ENCODE data around the gene FAM181B.
"Not testable (repeated sequence)": the region's sequence is repeated elsewhere in the genome, so short reads cannot be mapped to it uniquely, and the experiment has no call there.

The FAM181B gene

DNA sequence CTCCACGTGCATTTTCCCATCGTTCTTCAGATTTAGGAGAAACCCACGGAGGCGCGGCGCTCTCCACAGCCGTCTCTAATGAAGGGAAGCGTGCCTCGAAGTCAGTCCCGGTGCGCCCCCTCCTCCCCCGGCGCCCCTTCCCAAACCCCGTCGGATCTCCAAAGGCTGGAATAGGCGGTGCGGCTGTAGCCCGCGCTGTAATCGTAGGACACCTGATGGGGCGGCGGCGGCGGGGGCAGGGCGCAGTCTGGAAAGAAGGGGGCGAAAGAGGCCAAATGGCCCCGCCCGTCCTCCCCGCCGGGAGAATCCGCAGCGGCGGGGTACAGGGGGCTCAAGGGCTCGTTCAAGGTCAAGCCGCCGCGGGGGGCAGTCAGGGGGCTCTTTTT is 1.3 kb downstream of the FAM181B start:
- no peak for DNase-seq

DNA sequence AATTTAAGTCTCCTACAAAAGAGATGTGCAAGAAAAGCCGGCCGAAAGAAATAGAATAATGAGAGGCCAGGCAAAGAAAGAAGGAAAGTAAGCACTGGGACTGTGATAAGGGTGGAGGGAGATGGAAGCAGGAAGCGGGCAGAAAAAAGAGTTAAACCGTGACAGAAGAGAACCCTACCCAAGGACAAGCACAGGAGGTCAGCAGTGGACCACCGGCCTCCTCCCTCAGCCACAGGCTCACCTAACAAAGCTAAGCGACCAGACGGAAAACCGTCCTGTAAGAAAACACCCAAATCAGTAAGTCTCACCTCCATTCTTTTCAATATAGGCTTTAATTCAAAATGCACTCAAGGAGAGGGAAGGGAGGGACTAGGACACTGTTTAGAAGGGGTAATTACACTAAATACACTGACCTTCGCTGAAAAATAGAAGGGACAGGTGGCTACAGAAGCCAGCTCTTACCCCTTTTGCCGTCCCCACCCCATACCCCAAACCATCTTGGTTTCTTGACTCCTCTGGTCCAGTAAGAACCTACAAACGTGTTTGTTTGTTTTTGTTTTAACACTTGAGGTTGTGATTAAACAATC is 1.9 kb downstream of the FAM181B start:
- no peak for DNase-seq

DNA sequence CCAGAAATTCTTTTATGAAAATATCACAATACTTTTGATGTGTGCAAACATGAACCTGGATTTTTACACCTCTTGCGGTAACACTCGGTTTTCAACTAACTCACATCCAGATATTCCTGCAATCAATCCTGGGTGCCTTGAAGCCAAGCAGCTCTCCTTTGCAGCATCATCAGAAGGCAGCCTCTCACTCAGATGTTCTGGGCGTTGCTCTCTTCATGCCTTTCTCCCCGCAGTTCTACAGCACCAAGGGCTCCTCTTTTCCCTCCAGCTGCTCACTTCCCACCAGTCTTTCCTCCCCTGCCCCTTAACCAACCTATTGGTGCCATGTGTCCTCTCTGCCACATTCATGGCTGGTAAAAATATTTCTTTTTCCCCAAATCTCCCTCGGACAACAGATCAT is 2.9 kb downstream of the FAM181B start:
- peak; percentile 23 for DNase-seq

DNA sequence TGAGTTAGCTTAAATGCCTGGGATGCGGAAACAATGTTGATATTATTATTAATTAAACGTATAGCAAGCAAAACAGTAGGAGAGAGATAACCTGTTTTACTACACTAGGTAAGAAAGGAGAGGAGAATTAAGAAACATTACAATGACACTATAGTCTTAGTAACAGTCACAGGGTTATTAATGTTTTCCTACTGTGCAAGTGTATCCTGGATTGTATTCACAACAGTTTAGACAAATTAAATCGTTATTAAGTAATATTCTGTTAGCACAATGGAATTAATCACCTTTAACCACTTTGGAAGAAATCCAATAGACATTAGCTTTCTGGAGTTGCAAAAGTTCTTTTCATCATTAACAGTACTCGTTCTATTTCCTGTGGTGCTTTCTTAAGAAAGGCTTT is 3.4 kb downstream of the FAM181B start:
- DNase-seq: no peak

DNA sequence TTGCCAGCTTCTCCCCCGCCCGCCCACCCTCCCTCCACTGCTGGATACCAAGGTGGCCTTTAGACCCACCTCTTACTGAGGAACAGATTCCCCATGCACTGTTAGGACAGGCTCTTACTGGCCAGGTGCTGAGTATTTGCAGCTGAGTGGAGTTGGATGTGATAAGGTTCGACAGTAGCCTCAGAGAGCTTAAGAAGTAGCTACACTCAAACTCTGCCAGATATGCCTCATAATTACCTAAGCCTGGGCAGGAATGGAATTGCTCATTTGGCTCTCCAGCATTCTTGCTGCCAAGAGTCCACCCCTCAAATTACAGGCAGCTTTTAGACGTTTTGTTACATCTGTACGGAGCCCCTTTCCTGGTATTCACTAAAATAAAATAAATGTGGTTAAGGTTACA is 9.6 kb downstream of the FAM181B start:
- DNase-seq: peak; percentile 62

DNA sequence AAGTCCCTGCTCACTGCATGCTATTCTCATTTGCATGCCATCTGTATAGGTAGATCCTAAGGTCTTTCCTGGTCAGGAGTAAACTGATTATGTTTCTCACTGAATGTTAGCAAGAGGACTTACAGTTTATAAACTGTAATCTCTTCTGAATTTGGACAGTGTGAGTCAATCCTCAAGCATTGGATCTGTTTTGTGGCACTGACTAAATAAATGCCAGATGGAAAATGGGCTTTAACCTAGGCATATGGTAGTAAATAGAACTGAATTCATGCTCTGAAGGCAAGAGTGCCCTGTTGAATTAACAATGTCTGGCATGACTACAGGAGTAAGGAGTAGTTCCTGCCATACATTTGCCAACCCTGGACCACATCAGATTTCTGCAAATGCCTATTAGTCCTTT is 11.4 kb downstream of the FAM181B start:
- peak; percentile 96 for DNase-seq

DNA sequence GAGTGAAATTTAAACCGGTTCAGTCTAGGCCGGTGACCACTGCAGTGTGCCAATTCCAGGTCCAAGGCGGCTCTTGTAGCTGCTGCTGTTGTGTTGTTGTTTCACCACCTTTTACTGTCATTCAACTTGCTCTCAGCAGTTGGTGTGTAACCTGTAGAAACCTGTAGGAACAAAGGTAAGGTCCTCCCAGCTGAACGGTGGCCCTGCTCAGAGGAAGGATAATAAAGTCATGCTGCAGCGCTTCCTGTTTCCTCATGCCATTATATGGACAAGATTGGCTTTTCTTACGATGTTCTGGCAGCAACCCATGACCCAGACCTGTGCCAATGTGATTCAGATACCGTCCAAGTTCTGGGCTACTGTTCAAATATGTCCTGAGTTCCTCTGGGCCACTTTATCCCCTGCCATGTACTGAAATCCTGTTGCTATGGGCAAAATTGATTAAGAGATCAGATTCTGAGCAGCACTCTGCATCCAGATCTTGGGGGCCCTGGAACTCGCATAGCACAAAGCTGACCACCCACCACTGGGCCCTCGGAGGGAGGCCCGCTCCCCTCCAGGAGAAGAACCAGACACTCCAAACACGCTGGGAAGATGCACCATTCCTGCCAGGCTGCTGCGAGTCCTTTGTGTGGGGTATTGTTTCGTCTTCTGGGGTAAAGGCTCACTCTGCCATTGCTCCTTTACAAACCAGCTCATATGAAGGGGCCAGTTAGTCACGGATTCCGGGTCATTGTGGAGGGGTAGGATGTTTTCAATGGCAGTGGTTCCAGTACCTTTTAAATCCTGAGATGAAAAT is 13.2 kb downstream of the FAM181B start:
- DNase-seq: peak; percentile 68

DNA sequence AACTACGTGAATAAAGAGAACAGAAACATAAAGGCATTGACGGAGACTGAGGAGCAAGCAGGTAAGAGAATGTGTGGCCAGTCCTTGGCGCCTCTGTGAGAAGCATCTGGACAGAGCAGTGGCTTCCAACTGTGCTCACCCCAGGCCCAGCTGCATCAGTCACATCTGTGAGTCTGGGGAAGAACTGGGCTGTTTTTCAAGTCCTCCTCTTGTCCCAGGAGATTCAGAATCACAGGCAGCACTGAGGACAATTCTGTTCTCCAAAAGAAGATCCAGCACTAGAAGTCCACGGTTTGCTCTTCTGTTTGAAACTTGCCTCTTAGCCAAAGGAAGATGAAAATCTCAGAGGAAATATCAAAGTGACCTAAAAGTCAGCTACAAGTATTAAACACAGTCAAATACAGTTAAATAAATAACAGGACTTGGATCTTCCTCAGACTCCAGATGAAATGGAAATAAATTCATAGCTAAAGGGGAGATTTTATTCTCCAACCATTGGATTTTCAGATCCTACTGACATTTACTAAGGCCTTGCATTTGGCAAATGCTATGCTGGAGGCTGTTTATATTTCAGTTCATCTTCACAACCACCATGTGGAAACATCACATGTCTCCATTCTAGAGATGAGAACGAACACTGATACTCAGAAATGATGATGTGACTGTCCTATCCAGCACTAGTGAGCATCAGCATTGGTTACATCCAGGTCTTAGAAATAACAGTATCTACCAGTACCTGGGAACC is 14.1 kb downstream of the FAM181B start:
- DNase-seq: peak; percentile 87

DNA sequence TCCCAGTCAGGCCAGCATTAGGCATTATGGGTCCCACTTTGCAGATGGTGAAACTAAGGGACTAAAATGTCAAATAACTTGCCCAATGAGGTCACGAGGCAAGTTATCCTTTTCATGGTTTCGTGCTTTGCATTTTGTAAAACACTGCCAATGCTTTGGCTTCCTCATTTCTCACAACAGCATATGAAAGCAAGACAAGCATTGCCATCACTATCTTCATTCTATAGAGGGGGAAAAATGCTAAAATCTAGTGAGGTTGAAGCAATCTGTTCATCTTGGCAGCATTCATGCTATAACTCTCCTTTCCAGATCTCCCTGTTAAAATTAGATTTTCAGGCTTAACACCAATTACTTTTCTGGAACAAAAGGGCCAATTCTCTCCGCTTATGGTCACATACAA is 14.8 kb downstream of the FAM181B start:
- DNase-seq: peak; percentile 86

DNA sequence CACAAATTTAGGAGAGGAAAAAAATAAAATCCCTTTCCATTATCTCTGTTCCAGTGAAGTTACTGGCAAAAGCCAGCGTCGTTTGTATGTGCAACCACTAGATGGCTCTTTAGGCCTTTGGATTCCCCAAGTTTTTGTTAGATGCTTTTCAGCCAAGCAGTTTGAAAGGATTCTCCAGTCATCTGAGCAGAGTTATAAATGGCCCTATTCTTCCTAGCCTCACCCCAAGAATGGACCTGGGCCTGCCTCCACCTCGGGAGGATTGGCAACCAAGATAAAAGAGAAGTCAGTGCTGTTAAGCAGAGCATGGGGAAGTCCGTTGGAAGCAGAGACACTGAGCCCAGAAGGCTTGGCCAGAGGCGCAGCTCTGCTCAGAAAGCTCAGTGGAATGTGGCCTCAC is 15.4 kb downstream of the FAM181B start:
- peak; percentile 91 for DNase-seq

DNA sequence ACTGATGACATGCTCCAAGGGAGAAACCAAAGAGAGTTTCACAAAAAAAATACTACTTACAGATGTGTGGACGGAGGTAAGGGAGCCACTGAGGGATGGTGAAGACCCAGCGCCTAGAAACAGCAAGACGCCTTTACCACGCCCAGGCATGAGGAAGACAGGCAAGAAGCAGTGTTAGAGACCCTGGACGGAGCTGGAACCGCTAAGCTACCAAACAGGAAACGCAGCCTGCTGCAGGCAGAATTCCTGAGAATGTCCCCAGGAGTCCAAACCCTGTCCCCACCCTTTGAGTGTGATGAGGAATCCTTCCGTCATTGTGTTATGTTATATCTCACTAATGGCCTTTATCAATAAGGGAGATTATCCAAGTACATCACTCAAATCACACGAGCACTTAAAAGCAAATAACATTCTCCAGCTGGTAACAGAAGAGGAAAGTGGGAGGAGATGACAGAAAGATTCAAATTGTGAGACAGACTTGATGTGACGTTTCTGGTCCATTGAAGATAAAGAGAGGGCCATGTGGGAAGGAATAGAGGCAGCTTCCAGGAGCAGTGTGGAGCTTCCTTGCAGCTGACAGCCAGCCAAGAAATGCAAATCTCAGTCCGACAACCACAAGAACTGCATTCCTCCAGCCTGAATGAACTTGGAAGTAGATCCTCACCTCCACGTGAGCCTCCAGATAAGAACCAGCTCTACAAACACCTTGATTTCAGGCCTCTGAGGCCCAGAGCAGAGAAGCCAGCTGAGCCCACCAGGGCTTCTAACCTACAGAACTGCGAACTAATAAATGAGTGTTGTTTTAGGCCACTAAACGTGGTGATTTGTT is 19.1 kb downstream of the FAM181B start:
- peak; percentile 47 for DNase-seq

DNA sequence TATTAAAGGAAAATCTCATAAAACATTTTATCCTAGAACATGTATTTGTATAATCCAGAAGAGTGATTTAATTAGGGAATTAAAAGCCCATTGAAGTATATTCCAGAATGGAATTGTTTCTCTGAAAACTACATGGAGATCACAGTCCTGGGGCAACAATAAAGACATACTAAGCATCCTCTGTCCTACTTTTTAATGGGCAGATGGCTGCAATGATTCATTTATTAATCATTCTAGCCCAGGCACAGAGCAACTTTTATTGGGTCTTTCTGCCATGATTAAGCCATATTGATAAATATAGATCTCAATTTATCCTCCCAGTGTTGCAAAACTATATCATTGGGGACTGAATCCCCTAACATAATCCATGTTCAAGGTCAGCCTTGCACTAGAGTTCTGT is 22.0 kb downstream of the FAM181B start:
- DNase-seq: no peak

DNA sequence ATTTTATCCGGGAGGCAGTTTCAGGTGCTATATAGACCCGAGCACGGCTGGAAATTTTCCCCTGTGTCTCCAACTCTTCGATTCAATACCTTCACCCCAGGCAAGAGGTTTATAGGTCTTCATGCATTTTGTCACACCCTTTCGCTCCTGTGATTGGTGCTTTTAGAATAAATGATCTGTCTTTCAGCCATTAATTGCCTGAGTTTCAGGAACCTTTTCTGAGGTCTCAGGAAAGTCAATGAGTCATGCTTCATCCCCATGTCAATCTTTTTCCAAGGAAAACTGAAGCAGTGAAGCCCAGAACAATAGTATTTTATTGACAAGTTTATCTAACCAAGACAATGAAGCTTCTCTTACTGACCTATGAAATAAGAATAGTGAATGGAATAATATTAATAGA is 29.9 kb downstream of the FAM181B start:
- no peak for DNase-seq

DNA sequence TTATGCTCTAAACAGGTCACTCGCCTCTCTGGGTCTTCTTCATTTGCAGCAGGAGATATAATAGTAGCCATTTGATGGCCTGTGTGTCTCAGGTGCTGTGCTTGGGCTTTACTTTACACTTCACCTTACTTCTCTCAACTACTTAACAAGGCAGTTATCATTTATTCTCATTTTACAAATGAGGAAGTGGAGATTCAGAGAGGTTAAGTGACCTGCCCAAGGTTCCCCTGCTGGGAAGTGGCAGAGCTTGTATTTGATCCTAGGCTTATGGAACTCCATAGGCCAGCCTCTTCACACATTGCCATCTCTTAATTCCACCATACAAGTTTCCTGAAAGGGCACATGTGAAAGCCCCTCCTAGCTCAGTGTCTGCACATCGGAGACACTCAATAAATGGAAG is 30.4 kb downstream of the FAM181B start:
- no peak for DNase-seq

DNA sequence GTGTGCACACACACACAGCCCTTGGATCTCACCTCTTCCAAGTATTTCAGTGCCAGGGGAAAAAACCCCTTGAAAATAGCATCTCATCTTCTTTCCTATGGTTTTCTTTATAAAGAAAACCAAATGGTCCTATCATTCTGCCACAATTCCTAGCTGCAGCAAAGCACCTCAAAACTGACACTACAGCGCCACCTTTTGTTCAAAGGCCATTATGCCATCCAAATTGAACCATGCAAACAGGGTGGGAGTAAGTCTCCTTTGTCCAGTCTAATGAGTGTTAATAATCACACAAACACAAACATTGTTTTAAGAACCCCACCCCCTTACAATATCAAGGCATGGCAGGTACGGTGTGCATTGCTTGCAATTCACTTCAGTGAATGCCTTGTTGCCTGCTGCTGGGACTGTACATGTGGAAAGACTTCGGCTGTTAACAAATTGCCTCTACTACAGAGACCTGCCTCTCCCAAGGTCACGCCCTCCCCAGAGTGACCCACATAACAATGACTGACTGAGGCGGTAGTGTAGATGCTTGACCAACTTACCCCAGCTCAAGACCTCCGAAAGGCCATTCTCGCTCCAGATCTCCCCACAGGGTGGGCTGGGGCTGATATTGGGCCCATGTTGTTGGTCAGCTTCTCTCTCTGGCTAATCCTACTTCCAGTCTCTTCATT is 31.7 kb downstream of the FAM181B start:
- DNase-seq: peak; percentile 50

DNA sequence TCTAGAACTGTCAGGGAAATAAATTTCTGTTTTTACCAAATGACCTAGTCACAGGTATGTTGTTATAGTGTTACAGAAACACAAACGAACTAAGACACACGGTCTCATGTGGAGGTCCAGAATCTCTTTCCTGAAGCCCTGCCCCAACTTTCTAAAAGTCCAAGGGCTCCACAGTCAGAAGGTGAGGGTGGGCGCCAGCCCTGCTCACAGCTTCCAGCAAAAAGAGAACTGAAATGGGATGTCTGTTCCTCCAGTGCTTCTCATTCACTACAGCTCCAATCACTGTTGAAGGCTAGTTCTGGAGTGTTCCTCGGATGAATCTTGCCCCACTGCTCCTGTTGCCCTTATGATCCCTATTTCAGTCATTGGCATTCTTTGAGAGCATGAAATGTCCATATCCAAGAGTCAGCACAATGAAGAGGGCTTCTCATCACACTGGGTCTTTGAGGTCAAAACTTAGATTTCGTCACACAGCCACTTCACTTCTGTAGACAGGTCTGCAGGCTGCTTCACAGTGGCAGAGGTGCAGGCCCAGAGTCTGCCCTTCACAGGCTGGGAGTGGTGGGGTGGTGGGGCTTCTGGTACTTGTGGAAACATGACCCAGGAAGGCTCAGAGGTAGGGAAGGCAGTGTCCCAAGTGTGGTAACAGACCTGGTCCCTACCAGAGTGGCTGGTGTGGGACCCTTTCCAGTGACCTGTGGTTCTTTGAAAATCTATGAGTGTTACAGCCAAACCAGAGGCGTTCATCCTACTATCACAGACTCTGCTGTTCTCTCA is 34.9 kb downstream of the FAM181B start:
- no peak for DNase-seq

DNA sequence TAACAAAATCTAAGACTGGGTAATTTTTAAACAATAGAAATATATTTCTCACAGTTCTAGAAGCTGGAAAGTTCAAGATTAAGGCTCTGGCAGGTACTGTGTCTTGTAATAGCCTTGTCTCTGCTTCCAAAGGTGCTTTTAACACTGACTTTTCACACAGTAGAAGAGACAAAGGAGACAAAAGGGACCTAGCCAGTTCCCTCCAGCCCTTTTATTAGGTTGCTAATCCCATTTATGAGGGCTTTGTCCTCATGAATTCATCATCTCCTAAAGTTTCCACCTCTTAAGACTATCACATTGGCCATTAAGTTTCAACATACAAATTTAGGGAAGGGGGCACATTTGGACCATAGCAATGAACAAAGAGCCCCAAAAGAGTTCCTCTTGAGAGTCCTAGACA is 40.7 kb downstream of the FAM181B start:
- DNase-seq: no peak

DNA sequence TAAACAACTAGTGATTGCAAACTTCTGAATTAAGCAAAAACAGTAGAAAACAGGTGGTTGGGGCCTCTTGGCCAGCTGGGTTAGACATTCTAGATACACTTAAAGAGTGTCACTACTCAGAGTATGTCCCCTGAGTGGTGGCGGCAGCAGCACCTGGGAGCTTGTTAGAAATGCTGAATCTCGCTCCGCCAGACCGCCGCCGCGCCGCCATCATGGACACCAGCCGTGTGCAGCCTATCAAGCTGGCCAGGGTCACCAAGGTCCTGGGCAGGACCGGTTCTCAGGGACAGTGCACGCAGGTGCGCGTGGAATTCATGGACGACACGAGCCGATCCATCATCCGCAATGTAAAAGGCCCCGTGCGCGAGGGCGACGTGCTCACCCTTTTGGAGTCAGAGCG is 44.3 kb downstream of the FAM181B start:
- DNase-seq: not testable (repeated sequence)

DNA sequence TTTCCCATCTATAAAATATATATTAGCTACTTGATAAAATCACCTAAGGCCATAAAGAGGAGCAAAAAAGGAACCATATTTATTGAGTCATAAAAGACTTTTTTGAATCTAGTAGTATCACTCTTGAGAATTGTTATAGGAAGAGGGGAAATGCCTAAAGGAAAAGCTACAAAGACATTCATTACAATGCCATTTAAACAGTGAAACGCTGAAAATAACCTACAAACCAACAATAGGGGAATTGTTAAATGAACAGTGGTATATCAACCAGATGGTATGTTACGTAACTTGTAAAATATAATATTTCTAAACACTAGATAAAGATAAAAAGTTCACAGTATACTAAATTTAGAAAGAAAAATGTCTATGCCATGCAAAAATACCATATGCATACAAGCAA is 47.5 kb downstream of the FAM181B start:
- DNase-seq: no peak

DNA sequence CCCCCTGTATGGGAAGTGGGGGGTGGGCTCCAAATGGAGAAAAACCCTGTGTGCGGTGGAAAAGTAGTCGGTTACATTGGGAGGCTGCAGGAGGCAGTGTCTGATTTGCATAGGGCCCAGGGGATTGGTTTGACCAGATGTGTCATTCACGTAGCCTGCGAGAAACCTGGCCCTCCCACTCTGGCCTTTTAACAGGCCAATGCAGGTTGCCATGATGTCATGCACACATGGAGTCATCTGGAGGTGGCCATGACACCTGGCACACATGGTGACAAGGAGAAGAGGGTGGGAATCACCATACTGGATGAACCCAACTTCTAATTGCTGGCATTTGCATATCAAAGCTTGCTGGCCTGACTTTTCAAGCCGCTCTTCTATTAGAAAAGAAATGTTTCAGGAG is 50.6 kb downstream of the FAM181B start:
- no peak for DNase-seq

DNA sequence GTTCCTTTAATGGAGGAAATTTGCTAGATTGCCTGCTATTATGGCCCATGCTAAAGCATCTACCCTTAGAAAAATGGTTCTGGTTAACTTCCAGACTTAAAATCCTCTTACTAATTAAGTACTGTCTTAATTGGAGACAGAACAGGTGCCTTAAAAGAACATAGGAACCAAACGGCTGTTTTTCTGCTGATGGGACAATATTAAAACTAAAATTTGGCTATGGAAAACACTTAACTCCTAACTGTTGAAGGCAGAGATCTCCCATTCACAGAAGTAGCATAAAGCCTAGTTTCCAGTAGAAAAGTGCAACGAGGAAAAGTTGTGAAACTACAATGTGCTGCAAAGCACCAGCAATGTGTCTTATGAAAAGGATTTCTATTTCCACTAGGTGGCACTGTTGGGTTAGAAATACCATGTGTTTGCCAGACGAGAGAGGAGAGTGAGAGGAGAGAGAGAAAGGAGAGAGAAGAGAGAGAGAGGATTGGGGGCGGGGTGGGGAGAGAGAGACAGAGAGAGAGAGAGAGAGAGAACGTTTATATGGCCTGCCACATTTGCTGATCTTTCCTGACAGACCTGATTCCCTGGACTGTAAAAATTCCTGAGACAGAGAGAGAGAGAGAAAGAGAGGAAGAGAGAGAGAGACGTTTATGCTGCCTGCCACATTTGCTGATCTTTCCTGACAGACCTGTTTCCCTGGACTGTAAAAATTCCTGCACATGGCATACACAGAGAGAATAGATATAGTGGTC is 51.5 kb downstream of the FAM181B start:
- DNase-seq: peak; percentile 21
